Naive thymus-derived CD4-positive, alpha-beta T cell (primary cell): ENCODE measurements around the gene TMEM229B. TPM values are rescaled to one million over a fixed set of nuclear protein-coding genes. Genes with fewer than 3 reads are reported as not detected.

Source experiments
- ATAC-seq: fragments of 150-1000 bp; cut with Tn5 transposase; 2 replicates; pipeline ENCODE4 v1.10.0; 2021; ENCODE audit warnings: mild to moderate bottlenecking, moderate library complexity
- CTCF ChIA-PET: fragments of 350-600 bp; sonication (Branson Sonifier 250); formaldehyde crosslinking; loops from one replicate; lab custom pipeline; 2021; ENCODE audit warnings: antibody characterized with exemption; lab: Charles Lee
- POLR2A ChIA-PET: fragments of 350-600 bp; sonication (Branson Sonifier 250); formaldehyde crosslinking; loops from one replicate; lab custom pipeline; 2021; ENCODE audit warnings: antibody characterized with exemption, inconsistent platforms; lab: Charles Lee
- DNase-seq, 9 donors: peaks; one replicate each; pipeline versions ENCODE4 v3.0.0 to v3.0.0-alpha.2; 2020 to 2022; ENCODE audit warnings: mixed read lengths in 1 of 9
- H3K27ac ChIP-seq: one replicate; pipeline ENCODE4 v1.7.0; 2013; ENCODE audit warnings: mild to moderate bottlenecking, low read depth, low read length, moderate library complexity
- H3K27me3 ChIP-seq, 2 donors: one replicate each; pipeline ENCODE4 v1.7.0; 2013; ENCODE audit warnings: low read length in 2 of 2, mild to moderate bottlenecking in 2 of 2, moderate library complexity in 2 of 2; ENCODE audit not compliant: control insufficient read depth in 2 of 2, insufficient read depth in 2 of 2
- H3K36me3 ChIP-seq, 3 experiments: 1 replicate in 2 of 3; 2 replicates in 1 of 3; pipeline ENCODE4 v1.7.0; 2013; ENCODE audit warnings: low read length in 3 of 3, mild to moderate bottlenecking in 3 of 3, moderate library complexity in 1 of 3; ENCODE audit not compliant: insufficient read depth in 3 of 3, control insufficient read depth in 2 of 3
- H3K4me1 ChIP-seq, 2 donors: one replicate each; pipeline ENCODE4 v1.7.0; 2013; ENCODE audit warnings: low read length in 2 of 2, mild to moderate bottlenecking in 2 of 2, moderate library complexity in 1 of 2; ENCODE audit not compliant: control insufficient read depth in 2 of 2, insufficient read depth in 2 of 2
- H3K4me3 ChIP-seq: 2 replicates; pipeline ENCODE4 v1.7.0; 2013; ENCODE audit warnings: mild to moderate bottlenecking, low read length
- H3K9me3 ChIP-seq, 3 experiments: 1 replicate in 2 of 3; 2 replicates in 1 of 3; pipeline ENCODE4 v1.7.0; 2013; ENCODE audit warnings: low read length in 3 of 3; ENCODE audit not compliant: control insufficient read depth in 2 of 3
- H3K27ac Mint-ChIP-seq, 9 donors: one replicate each; pipeline ENCODE4 v1.8.0; 2020 to 2022; ENCODE audit warnings: mixed read lengths in 9 of 9, mild to moderate bottlenecking in 8 of 9, moderate library complexity in 5 of 9, inconsistent platforms in 2 of 9
- H3K27me3 Mint-ChIP-seq, 5 donors: one replicate each; pipeline ENCODE4 v1.8.0; 2021 to 2022; ENCODE audit warnings: mixed read lengths in 5 of 5, mild to moderate bottlenecking in 1 of 5
- H3K36me3 Mint-ChIP-seq, 5 donors: one replicate each; pipeline ENCODE4 v1.8.0; 2020 to 2022; ENCODE audit warnings: mixed read lengths in 5 of 5, mild to moderate bottlenecking in 3 of 5, inconsistent platforms in 1 of 5
- H3K4me1 Mint-ChIP-seq, 7 donors: one replicate each; pipeline ENCODE4 v1.8.0; 2020 to 2022; ENCODE audit warnings: mixed read lengths in 7 of 7, mild to moderate bottlenecking in 3 of 7, inconsistent platforms in 1 of 7
- H3K4me3 Mint-ChIP-seq, 10 donors: one replicate each; pipeline ENCODE4 v1.8.0; 2020 to 2022; ENCODE audit warnings: mild to moderate bottlenecking in 10 of 10, mixed read lengths in 10 of 10, moderate library complexity in 6 of 10, inconsistent platforms in 2 of 10
- H3K9me3 Mint-ChIP-seq, 11 donors: one replicate each; pipeline ENCODE4 v1.8.0; 2020 to 2022; ENCODE audit warnings: mixed read lengths in 11 of 11, mild to moderate bottlenecking in 4 of 11, inconsistent platforms in 1 of 11, moderate library complexity in 1 of 11
- intact Hi-C, 2 donors: fragments of 100-400 bp; cut with micrococcal nuclease; formaldehyde crosslinking; loops; one replicate each; pipeline ENCODE4 v1.15.1; 2023
- polyA plus RNA-seq, 2 donors: library from polyadenylated mRNA; unstranded; fragments of 300-500 nt; fragmentation: Illumina TruSeq; gene quantifications; one replicate each; pipeline ENCODE4 v1.2.3, GENCODE V29; 2021
- total RNA-seq, 6 experiments: library from RNA in 5 of 6; stranded (reverse) in 5 of 6; gene quantifications; 1 replicate in 5 of 6; 2 replicates in 1 of 6; pipeline ENCODE4 v1.2.3 and lab custom pipeline; 2021 to 2026

Gene TMEM229B
- total and polyA plus RNA-seq, 7 experiments from 2014 or later, result 19.1 to 32.2 (median 30.6) TPM

DNA sequence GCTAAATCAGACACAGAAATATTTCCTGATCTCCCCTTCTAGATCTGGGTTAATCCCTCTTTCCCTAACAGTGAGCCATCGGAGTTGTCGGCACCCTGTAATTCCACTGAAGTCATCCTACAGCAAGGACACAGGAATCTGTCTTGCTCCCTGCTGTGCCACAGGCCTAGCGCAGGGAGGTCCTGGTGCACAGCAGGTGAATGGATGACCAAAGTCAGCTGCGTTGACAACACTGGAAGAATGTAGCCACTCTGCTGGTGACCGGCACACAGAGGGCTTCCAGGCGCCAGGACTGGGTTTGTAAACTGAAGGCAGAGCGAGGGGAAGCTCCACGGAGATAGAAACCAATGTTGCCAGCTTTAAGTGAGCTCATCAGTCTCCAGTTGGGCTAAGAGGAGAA is 23.6 kb downstream of the TMEM229B start:
- H3K27ac Mint-ChIP-seq, result peak overlapping the region in 8 of 9 donors; percentile 10 to 96 (median 76)
- Histone ChIP-seq H3K4me1 (peaks cover 9 to 21% of the 10 kb centered on the region in 2 donors), H3K36me3 (no peaks in the 10 kb centered on the region), H3K27me3 (no peaks in the 10 kb centered on the region), H3K4me3 (peak overlapping the region; percentile 20), H3K9me3 (no peaks in the 10 kb centered on the region), H3K27ac (no peak overlapping the region)
- intact Hi-C loops, result loop anchor here (1.0 to 10.0 kb wide), 3 partner anchors 23 to 50 kb away; partner anchors contain the start of gene TMEM229B (in 1 of the 2)
- ChIA-PET POLR2A (interaction anchor here (1.3 to 1.6 kb wide), 2 partner anchors 23 to 49 kb away, joined by 3 to 10 read pairs; partner anchors contain the start of gene TMEM229B), CTCF (interaction anchor here (0.5 to 1.1 kb wide), 2 partner anchors 19 to 107 kb away, joined by 3 read pairs; no protein-coding TSS in a partner anchor)
- no peak for DNase-seq
- ATAC-seq, result no peak
- peak overlapping the region in 7 of 10 donors; percentile 11 to 70 (median 48) for H3K4me3 Mint-ChIP-seq
- no peaks in the 10 kb centered on the region for H3K9me3 Mint-ChIP-seq
- peaks cover 13 to 54% (median 36%) of the 10 kb centered on the region in 7 donors for H3K4me1 Mint-ChIP-seq
- peaks cover 0 to 3% (median 0%) of the 10 kb centered on the region in 5 donors for H3K36me3 Mint-ChIP-seq
- H3K27me3 Mint-ChIP-seq, result peaks cover 0 to 23% (median 0%) of the 10 kb centered on the region in 5 donors

DNA sequence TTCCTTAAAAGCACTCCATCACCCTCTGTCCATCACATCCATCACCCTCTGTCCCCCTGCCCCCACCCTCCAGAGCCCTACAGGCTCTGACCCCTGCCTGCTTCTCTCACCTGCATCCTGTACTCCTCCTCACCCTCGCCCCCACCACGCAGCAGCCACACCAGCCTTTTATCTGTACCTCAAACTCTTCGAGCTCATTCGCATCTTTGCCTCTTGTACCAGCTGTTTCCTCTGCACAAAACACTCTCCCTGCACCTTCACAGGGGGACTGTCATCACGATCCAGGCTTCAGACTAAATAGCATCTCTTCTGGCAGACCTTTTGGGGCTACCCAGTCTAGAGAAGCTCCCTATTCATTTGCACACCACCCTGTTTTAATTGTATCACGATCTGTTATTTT is 24.1 kb downstream of the TMEM229B start:
- Mint-ChIP-seq H3K36me3 (peaks cover 0 to 3% (median 0%) of the 10 kb centered on the region in 5 donors), H3K4me3 (peak overlapping the region in 8 of 10 donors; percentile 11 to 70 (median 52)), H3K27ac (peak overlapping the region in 8 of 9 donors; percentile 10 to 96 (median 76)), H3K27me3 (peaks cover 0 to 23% (median 0%) of the 10 kb centered on the region in 5 donors), H3K4me1 (peaks cover 13 to 51% (median 36%) of the 10 kb centered on the region in 7 donors), H3K9me3 (no peaks in the 10 kb centered on the region)
- Histone ChIP-seq H3K4me3 (peak overlapping the region; percentile 20), H3K27me3 (no peaks in the 10 kb centered on the region), H3K4me1 (peaks cover 9 to 21% of the 10 kb centered on the region in 2 donors), H3K27ac (no peak overlapping the region), H3K9me3 (no peaks in the 10 kb centered on the region), H3K36me3 (no peaks in the 10 kb centered on the region)
- ATAC-seq (peak; percentile 90), DNase-seq (peak in 7 of 9 donors; percentile 54 to 86 (median 67))
- CTCF ChIA-PET, result interaction anchor here (0.5 to 1.1 kb wide), 2 partner anchors 20 to 107 kb away, joined by 3 read pairs; no protein-coding TSS in a partner anchor
- intact Hi-C loops, result loop anchor here (1.0 to 10.0 kb wide), 3 partner anchors 24 to 50 kb away; partner anchors contain the start of gene TMEM229B (in 1 of the 2)
- POLR2A ChIA-PET, result interaction anchor here (0.9 to 1.6 kb wide), 3 partner anchors 24 to 136 kb away, joined by 3 to 10 read pairs (median 3); partner anchors contain the start of genes PIGH and TMEM229B

DNA sequence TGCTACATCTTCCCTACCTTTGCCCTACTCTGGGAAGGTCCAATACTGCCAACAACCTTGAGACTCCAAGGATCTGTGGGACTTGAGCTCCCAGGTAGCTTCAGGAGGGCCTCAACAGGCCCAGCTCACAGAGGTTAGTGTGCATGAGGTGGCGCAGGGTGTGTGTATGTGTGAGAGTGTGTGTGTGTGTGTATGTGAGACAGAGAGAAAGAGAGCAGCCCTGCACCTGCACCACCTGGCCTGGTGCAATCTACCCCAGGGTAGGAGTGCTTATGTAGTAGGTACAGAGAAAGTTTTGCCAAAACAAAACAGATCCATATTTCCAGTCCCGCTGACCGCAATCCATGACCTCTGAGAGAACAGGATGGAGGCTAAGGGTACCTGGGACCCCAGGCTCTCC is 24.6 kb downstream of the TMEM229B start:
- Histone ChIP-seq H3K4me1 (peaks cover 9 to 21% of the 10 kb centered on the region in 2 donors), H3K36me3 (no peaks in the 10 kb centered on the region), H3K27me3 (no peaks in the 10 kb centered on the region), H3K27ac (no peak overlapping the region), H3K9me3 (no peaks in the 10 kb centered on the region), H3K4me3 (no peak overlapping the region)
- intact Hi-C loops, result loop anchor here (1.0 to 10.0 kb wide), 3 partner anchors 24 to 51 kb away; partner anchors contain the start of gene TMEM229B (in 1 of the 2)
- POLR2A ChIA-PET, result interaction anchor here (0.9 to 1.8 kb wide), 4 partner anchors 24 to 136 kb away, joined by 3 to 10 read pairs (median 4); partner anchors contain the start of genes PIGH and TMEM229B
- peak in 1 of 9 donors; percentile 18 for DNase-seq
- Mint-ChIP-seq H3K4me1 (peaks cover 13 to 50% (median 36%) of the 10 kb centered on the region in 7 donors), H3K36me3 (peaks cover 0 to 3% (median 0%) of the 10 kb centered on the region in 5 donors), H3K4me3 (peak overlapping the region in 8 of 10 donors; percentile 7 to 70 (median 50)), H3K27me3 (peaks cover 0 to 23% (median 0%) of the 10 kb centered on the region in 5 donors), H3K27ac (peak overlapping the region in 8 of 9 donors; percentile 10 to 96 (median 76)), H3K9me3 (no peaks in the 10 kb centered on the region)
- ATAC-seq, result peak; percentile 16
- CTCF ChIA-PET, result interaction anchor here (0.7 to 1.1 kb wide), 2 partner anchors 104 to 107 kb away, joined by 3 read pairs; partner anchors contain the start of genes ATP6V1D and EIF2S1

DNA sequence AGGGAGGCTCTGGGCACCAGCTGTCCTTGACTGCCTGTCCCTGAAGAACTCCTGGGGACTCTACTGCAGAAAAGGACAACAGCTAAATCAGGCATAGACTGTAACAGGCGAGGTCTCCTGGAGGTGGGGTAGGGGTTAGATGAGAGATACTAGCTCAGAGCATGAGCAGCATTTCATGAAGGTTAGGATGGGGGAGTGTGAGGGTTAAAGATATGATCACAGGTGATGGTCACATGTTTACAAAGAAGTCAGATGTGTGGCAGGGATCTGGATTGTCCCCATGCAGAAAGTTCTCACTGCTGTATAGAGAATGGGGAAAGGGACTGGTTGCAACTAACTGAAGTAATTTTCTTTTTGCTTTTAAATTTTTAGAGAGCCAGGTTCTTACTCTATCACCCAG is 26.5 kb downstream of the TMEM229B start:
- no peaks in the 10 kb centered on the region for H3K9me3 ChIP-seq
- H3K27ac Mint-ChIP-seq, result peak overlapping the region in 2 of 9 donors; percentile 16 to 41
- no peak overlapping the region for H3K27ac ChIP-seq
- no peaks in the 10 kb centered on the region for H3K36me3 ChIP-seq
- ChIA-PET CTCF (interaction anchor here (1.0 kb wide), 1 partner anchor 109 kb away, joined by 6 read pairs; no protein-coding TSS in a partner anchor), POLR2A (interaction anchor here (1.8 kb wide), 1 partner anchor 26 kb away, joined by 6 read pairs; the partner anchor contains the start of gene TMEM229B)
- no peaks in the 10 kb centered on the region for H3K27me3 ChIP-seq
- H3K27me3 Mint-ChIP-seq, result peaks cover 0 to 23% (median 0%) of the 10 kb centered on the region in 5 donors
- H3K4me3 ChIP-seq, result no peak overlapping the region
- intact Hi-C loops, result loop anchor here in 1 of 2 donors (10.0 kb wide), 1 partner anchor 53 kb away; no protein-coding TSS in a partner anchor
- no peak overlapping the region for H3K4me3 Mint-ChIP-seq
- no peaks in the 10 kb centered on the region for H3K36me3 Mint-ChIP-seq
- H3K9me3 Mint-ChIP-seq, result no peaks in the 10 kb centered on the region
- DNase-seq, result no peak
- H3K4me1 ChIP-seq, result peaks cover 2 to 21% of the 10 kb centered on the region in 2 donors
- no peak for ATAC-seq
- H3K4me1 Mint-ChIP-seq, result peaks cover 13 to 39% (median 27%) of the 10 kb centered on the region in 7 donors

DNA sequence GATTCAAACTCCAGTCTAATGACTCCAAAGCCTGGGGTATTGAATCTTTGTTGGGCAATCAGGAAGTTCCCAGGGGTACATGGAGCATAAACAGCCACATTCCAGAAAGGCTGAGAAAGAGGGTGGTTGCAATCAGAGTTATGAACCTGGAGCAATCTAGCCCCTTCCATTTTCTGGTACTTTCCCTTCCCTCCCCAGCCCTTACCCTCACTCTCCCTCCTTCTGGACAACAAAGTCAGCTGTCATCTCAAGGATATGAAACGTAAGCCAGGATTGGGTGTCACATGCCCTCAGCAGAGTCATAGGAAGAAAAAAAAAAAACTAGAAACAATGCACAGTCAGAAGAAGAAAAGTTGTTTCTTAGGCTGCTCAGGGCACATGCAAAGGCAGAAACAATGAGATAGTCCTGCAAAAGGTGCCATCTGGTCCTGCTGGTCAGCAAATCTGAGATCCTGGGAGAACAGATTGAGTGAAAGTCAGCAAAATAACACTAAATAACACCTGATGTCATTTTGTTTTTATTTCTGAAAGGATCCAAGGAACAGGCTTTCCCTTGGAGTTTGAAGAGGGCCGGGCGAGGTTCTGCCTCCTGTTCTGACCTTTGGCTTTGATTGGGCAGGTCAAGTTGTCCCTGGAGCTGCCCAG is 27.1 kb downstream of the TMEM229B start:
- intact Hi-C loops, result loop anchor here in 1 of 2 donors (10.0 kb wide), 1 partner anchor 53 kb away; no protein-coding TSS in a partner anchor
- no peak for ATAC-seq
- Mint-ChIP-seq H3K4me3 (no peak overlapping the region), H3K36me3 (no peaks in the 10 kb centered on the region), H3K27ac (peak overlapping the region in 2 of 9 donors; percentile 35 to 41), H3K27me3 (peaks cover 0 to 23% (median 0%) of the 10 kb centered on the region in 5 donors), H3K9me3 (no peaks in the 10 kb centered on the region), H3K4me1 (peaks cover 13 to 36% (median 25%) of the 10 kb centered on the region in 7 donors)
- CTCF ChIA-PET, result no interaction called here
- no peaks in the 10 kb centered on the region for H3K27me3 ChIP-seq
- H3K4me3 ChIP-seq, result no peak overlapping the region
- POLR2A ChIA-PET, result no interaction called here
- H3K27ac ChIP-seq, result no peak overlapping the region
- DNase-seq, result no peak
- H3K4me1 ChIP-seq, result peaks cover 0 to 21% of the 10 kb centered on the region in 2 donors
- H3K9me3 ChIP-seq, result no peaks in the 10 kb centered on the region
- H3K36me3 ChIP-seq, result no peaks in the 10 kb centered on the region

DNA sequence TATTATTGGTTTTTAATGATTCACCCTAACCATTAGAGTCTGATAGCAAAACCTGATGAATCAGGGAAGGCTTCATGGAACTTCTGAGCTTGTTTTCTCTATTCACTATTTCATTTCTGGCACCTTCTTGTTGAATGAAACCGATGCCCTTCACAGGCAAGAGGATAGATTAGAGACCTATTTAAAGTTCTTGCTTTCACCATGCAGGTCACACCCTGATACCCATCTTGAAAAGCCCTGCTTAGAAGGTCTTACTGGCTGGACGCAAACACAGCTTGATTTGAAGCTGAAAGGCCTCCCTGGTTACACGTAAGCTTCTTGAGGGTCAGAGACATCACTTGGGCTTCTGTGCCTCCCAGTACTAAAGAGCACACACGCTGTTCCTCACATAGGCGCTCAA is 29.2 kb downstream of the TMEM229B start:
- Histone ChIP-seq H3K36me3 (no peaks in the 10 kb centered on the region), H3K4me3 (no peak overlapping the region), H3K4me1 (peaks cover 0 to 8% of the 10 kb centered on the region in 2 donors), H3K27ac (no peak overlapping the region), H3K27me3 (no peaks in the 10 kb centered on the region), H3K9me3 (no peaks in the 10 kb centered on the region)
- H3K36me3 Mint-ChIP-seq, result no peaks in the 10 kb centered on the region
- peaks cover 0 to 14% (median 0%) of the 10 kb centered on the region in 5 donors for H3K27me3 Mint-ChIP-seq
- no peaks in the 10 kb centered on the region for H3K9me3 Mint-ChIP-seq
- ATAC-seq (no peak), DNase-seq (no peak)
- intact Hi-C loops, result no loop called here
- H3K27ac Mint-ChIP-seq, result no peak overlapping the region
- ChIA-PET POLR2A (no interaction called here), CTCF (no interaction called here)
- peaks cover 6 to 18% (median 8%) of the 10 kb centered on the region in 7 donors for H3K4me1 Mint-ChIP-seq
- no peak overlapping the region for H3K4me3 Mint-ChIP-seq
